Epithelial cell of proximal tubule (primary cell): Measurements from ENCODE around the gene ZNF3. TPM values are rescaled to one million over a fixed set of nuclear protein-coding genes. Genes with fewer than 3 reads are reported as not detected.

ENCODE experiments used
- DNase-seq: peaks from one replicate; pipeline ENCODE4 v3.0.0-alpha.2; 2011; ENCODE audit warnings: low read depth
- H3K4me3 ChIP-seq: 2 replicates; pipeline ENCODE4 v1.5.1; 2011; ENCODE audit warnings: low read depth, mild to moderate bottlenecking, low read length
- total RNA-seq: library from RNA; depleted of rRNA; stranded (reverse); fragments of >200 nt; gene quantifications from 2 replicates; pipeline ENCODE4 v1.2.3, GENCODE V29; 2015
- TF ChIP-seq, protein P1 (sequence below): conservative IDR thresholded peaks from 2 replicates; pipeline ENCODE4 v1.5.1; 2012; ENCODE audit warnings: low read depth, mild to moderate bottlenecking, low read length

The ZNF3 gene
- total RNA-seq, 1 donor from 2014 or later: 20.3 TPM

DNA sequence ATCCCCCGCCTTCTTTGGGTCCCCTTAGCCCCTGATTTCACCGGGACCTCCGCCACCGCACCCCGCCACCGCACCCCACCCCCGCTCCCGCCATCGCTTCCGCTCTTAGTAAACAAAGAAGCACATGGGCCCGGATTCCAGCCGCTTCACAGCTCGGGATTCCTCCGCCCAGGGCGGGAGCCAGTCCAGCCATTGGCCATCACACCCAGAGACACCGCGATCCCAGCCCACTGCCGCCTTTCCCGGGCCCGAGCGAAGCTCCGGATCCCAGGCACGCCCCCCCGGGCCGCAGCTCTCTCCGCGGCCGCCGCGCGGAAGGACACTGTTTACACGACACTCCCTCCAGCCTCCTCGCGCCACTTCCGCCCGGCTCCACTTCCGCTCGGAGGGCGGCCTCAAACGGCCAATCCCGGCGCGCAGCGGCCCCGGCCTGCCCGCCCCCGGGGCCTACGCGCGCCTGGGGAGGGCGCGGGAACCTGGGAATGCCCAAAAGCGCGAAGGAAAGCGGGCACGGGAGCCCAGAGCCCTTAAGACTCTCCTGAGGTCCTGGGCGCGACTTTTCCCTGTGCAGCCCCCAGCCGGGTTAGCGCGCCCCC, 19.0 kb upstream of the ZNF3 start:
- TF ChIP-seq, protein P1, sequence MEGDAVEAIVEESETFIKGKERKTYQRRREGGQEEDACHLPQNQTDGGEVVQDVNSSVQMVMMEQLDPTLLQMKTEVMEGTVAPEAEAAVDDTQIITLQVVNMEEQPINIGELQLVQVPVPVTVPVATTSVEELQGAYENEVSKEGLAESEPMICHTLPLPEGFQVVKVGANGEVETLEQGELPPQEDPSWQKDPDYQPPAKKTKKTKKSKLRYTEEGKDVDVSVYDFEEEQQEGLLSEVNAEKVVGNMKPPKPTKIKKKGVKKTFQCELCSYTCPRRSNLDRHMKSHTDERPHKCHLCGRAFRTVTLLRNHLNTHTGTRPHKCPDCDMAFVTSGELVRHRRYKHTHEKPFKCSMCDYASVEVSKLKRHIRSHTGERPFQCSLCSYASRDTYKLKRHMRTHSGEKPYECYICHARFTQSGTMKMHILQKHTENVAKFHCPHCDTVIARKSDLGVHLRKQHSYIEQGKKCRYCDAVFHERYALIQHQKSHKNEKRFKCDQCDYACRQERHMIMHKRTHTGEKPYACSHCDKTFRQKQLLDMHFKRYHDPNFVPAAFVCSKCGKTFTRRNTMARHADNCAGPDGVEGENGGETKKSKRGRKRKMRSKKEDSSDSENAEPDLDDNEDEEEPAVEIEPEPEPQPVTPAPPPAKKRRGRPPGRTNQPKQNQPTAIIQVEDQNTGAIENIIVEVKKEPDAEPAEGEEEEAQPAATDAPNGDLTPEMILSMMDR: no peak
- peak; percentile 80 for DNase-seq
- H3K4me3 ChIP-seq: peak overlapping the region; percentile 74

DNA sequence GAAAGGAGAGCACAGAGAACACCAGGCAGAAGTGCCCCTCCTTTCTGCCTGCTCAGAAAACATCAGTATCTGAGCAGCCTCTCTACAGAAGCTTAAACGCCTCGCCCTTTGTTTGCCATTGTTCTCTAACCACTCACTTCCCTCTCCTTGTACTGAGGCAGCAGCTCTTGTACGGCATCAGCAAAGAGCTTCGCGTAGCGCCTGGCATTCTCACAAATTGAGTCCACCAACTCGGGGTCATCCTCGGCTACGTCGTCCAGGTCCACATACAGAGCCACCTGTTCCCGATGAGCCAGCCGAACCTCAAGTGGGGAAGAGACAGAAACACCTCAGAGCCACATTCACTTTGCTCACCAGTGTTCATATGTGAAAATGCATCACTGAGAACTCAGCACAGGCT, 17.9 kb upstream of the ZNF3 start:
- DNase-seq: no peak
- TF ChIP-seq, protein P1: no peak
- peak overlapping the region; percentile 74 for H3K4me3 ChIP-seq

DNA sequence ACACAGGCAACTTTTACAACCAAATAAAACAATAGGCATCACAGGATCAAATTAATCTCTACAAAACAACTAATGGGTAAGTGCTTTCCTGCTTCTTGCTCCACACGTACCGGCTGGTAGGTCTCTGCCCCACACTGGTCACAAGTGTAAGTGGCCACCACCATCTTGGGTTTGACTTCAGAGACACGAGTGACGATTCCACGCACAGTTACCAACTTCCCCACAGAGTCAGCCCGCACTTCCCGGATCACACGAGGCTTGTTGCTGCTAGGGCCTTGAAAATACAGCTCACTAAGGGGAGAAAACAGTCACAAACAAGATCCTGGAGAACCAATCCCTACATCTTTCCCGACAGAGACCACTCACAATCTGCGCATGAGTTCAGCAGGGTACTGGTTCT, 17.4 kb upstream of the ZNF3 start:
- peak overlapping the region; percentile 74 for H3K4me3 ChIP-seq

DNA sequence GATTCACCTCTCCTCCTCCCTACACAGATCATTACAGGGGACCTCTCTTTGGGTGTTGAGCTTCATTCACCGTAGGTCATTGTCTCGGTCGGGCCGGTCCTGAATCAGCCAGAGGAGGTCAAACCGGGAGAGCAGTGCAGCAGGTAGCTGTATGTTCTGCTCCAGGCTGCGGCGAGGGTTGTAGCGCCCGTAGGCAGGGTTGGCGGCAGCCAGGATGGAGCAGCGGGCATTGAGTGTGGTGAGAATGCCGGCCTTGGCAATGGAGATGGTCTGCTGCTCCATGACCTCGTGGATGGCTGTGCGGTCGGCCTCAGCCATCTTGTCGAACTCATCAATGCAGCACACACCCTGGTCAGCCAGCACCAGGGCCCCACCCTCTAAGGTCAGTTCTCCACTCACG, 14.2 kb upstream of the ZNF3 start:
- no peak overlapping the region for H3K4me3 ChIP-seq
- DNase-seq: no peak
- TF ChIP-seq, protein P1: no peak

More for the DNA sequence above, 17.4 kb upstream of the ZNF3 start:
- TF ChIP-seq, protein P1: no peak
- no peak for DNase-seq

DNA sequence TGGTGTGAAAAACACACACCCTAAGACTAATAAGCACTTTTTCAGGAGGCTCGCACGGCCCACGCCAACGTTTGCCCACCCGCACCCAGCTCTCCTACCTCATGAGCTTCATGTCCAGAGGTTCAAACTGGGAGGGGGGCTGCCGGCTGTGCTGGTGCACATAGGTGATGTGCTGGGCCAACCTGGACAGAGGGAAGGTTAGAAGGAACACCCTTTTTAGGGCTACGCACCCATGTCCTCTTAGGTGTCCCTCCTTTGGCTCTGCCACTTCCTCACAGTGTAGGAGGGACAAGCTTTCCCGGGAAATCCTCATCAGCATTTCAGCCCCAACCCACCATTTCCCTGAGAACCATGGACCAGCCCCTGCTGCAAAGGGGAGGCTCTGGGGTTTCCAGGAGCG, 13.8 kb upstream of the ZNF3 start:
- no peak overlapping the region for H3K4me3 ChIP-seq
- DNase-seq: no peak
- TF ChIP-seq, protein P1: no peak

DNA sequence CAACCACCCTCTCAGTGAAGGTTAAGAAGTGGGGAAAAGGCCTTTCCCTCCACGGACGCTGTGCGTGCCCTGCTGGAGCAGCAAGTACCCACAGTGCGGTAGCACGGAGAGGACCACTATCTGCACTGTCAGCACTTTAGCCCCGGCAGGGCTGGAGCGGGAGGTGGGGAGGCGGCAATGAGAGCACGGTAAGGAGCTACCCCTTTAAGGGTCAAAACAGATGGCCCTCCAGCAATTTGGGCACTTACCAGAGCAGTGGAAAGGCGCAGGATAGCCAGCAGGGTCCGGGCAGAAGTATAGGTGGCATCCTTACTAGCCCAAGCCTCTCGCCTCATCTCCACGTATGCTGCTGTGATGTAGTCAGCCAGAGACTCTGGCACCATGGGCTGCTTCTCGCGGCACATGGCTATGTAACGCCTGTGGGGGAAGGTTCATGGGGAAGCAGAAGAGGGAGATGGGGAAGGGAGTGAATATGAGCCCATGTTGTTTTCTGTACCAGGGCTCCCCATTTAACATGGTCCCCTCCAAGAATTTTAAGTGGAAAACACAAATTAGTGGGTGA, 12.5 kb upstream of the ZNF3 start:
- no peak for DNase-seq
- TF ChIP-seq, protein P1: no peak
- no peak overlapping the region for H3K4me3 ChIP-seq

DNA sequence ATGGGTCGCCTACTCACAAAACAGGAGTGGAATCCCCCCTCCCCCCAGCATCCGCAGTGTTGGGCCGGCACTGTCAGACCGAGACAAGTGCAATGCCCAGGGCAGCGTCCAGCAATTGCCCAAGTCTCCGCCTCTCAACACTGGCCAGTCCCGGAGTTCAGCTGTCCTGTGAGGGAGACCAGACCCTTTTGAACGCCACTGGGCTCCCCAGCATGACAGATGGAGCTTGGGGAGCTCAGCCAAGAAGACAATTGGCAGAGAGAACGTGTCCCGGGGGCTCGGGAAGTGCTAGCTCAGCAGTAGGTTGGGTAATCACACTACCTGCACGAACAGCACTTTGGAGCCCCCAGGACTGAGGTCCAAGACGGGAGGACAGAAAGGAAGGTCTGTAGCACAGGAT, 12.0 kb upstream of the ZNF3 start:
- no peak overlapping the region for H3K4me3 ChIP-seq
- TF ChIP-seq, protein P1: no peak
- DNase-seq: no peak
